GM19455 (cell line): ENCODE measurements around the gene RBPMS2.

ENCODE experiments used
- ATAC-seq: cut with Tn5 transposase; IDR thresholded peaks from one replicate; pipeline ENCODE4 v1.9.1; 2021; ENCODE audit not compliant: unreplicated experiment

Gene RBPMS2

DNA sequence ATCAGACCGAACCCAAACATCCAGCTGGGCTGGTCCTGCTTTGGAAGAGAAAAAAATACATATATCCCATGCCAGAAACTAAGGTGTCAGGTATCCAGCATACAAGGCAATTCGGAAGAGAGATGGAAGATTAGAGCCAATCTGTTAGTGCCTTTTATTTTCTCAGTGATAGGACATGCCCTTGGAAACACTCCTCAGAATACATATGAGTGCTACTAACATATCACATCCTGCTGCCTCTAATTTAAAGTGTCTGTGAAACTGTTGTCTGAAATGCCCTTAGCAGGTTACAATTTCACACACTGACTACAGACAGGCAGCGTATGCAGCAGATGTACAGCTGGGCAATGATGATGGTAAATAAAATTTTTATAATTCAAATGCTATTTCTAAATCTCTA, 78.9 kb downstream of the RBPMS2 start:
- no peak for ATAC-seq

DNA sequence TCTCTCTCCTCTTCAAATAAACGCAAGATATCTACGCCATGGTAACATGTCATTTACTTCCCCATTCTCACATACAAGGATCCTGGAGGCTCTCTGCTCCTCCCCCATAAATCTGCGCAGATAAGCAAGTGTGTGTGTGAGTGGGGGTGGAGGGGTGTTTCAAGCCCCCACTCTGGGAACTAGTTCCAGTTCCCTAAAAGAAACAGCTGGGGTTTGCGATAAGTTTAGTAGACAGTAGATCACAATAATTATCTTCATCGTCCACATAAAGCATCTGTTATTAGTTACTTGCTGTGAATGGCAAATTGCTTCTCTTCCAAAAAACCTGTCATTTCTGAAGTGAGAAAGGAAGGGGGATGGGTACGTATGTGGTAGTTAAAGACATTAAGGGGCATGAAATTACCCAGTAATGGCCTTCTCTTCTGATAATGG, 79.8 kb downstream of the RBPMS2 start:
- no peak for ATAC-seq

DNA sequence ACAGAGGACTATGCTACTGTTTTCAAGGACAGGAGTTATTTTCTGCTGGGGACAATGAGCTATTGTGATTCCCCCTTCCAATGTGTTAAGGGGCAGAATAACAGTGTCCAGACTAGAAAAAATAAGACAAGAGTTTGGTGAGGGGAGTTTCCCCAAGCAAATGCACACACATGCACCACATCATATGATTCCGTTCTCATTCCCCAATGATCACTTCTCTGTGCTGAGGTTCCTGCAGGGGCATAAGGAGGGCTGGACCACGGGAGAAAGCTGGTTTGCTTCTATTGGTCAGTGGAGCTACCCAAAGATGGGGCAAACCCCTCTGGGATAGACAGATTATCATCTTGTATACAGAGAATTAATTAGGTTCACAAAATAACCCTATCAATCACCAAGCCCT, 80.6 kb downstream of the RBPMS2 start:
- ATAC-seq = no peak

DNA sequence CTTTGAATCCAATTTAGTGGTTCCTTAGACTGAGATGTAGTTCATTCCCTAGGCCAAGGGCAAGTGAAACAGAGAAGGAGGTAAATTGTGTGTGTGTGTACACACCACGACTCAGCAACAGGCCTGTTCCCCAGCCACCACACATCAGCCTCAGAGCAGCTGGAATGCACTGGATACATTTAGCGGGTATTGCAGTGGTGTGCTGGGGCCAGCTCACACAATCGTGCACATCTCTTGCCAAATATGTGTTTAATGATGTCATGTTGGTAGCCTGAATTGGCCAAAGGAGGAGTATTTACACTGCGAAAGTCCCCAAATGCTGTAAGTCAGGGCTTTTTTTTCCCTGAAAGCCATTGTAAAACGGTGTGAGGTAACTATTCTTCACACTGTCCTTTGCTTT, 82.3 kb downstream of the RBPMS2 start:
- ATAC-seq = no peak

DNA sequence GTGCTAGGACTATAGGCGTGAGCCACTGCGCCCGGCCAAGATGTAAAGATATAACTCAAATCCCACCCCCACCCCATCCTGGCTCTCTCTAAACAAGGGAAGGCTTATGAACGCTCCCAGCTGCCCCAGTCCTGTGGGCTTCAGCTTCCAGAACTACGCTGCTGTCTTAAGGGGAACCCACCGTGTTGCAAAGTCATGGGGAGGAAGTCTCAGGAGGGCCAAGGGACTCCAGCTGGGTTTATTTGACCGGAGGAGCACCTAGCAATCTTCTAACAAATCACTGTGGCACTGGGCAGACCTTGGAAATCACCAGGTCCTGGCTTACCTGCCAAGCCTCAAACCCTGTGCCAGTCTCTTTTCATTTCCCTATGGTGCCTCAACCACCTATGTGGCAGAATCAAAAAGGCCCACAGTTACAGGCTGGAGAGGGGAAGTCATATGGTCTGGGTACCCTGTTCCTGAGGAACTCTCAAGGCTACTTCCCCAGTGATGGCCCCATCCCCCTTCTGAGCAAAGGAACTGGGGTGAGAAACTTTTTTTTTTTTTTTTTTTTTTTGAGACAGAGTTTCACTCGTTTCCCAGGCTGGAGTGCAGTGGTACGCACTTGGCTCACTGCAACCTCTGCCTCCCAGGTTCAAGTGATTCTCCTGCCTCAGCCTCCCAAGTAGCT, 83.4 kb downstream of the RBPMS2 start:
- ATAC-seq = no peak

DNA sequence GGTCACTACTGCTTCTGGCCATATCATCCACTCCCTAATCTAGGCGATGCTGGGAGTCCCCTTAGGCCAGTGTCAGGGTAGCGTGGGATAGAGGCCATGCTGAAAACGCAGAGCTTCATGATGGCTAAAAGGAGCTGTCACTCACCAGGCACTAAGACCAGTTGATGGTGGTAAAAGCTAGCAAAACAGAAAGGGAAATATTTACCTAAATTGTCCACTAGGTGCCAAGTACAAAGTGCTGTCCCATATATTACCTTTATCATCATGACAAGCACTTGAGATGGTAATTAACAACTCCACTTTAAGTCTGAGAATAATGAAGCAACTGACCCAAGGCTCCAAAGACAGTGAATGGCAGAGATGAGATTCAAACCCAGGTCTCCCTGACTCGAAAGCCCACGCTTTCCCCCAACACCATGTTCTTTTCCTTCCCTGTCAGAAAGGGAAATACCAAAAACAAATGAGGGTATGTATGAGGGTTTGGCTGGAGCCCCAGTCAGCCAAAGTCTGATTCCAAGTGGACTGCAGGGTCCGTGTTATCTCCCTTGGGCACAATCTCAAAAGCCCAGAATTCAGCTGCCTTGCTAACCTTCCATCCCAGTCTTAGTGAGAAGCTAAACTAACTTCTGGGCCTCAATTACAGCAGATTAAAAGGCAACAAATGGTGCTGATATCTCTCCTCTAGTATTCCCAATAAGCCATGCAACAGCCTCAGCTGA, 84.7 kb downstream of the RBPMS2 start:
- no peak for ATAC-seq

DNA sequence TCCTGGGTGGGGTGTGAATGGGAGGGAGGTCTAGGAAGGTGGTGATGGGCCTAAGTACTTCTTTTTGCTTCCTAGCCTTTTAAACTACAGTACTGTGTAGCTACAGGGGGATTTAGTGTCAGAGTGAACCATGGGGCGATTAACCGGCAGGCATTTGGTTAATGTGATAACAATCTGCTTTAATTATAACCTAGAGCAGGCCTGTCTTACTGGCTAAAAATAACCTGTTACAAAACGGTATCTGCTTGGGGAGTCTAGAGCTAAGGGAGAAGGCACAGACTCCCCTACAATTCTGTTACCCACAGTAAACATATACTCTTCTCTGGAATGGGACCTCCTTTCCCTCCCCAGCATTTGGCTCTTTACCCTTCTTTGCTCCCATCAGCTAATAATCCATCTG, 85.4 kb downstream of the RBPMS2 start:
- ATAC-seq = no peak
